Activated T-cell treated with anti-CD3 and anti-CD28 coated beads, Interleukin-2, amount 50 U/mL, for 72 hours (primary cell): ENCODE data around the gene ACYP2. TPM values are rescaled to one million over a fixed set of nuclear protein-coding genes. Genes with fewer than 3 reads are reported as not detected.
"Not testable (repeated sequence)": the region's sequence is repeated elsewhere in the genome, so short reads cannot be mapped to it uniquely, and the experiment has no call there.

Experiments used
- ATAC-seq, 2 donors: fragments of 150-1000 bp; cut with Tn5 transposase; replicated peaks in 1 of 2; 2 replicates each; pipeline ENCODE4 v1.10.0; 2021; ENCODE audit warnings: moderate library complexity in 2 of 2, mild to moderate bottlenecking in 1 of 2
- DNase-seq, 2 donors: peaks; one replicate each; pipeline ENCODE4 v3.0.0; 2021 to 2022; ENCODE audit warnings: mixed read lengths in 1 of 2
- H3K27ac Mint-ChIP-seq: one replicate; pipeline ENCODE4 v1.8.0; 2022; ENCODE audit warnings: mild to moderate bottlenecking, moderate library complexity, mixed read lengths
- H3K27me3 Mint-ChIP-seq: one replicate; pipeline ENCODE4 v1.8.0; 2022; ENCODE audit warnings: low read depth, mixed read lengths
- H3K36me3 Mint-ChIP-seq, 2 donors: one replicate each; pipeline ENCODE4 v1.8.0; 2022; ENCODE audit warnings: mixed read lengths in 2 of 2, mild to moderate bottlenecking in 1 of 2; ENCODE audit not compliant: insufficient read depth in 2 of 2
- H3K4me1 Mint-ChIP-seq: one replicate; pipeline ENCODE4 v1.8.0; 2022; ENCODE audit warnings: low read depth, mixed read lengths
- H3K4me3 Mint-ChIP-seq, 2 donors: one replicate each; pipeline ENCODE4 v1.8.0; 2022; ENCODE audit warnings: mild to moderate bottlenecking in 2 of 2, mixed read lengths in 2 of 2, moderate library complexity in 2 of 2
- H3K9me3 Mint-ChIP-seq, 2 donors: one replicate each; pipeline ENCODE4 v1.8.0; 2022; ENCODE audit warnings: mixed read lengths in 2 of 2
- total RNA-seq, 2 donors: library from RNA; stranded (reverse); gene quantifications; one replicate each; pipeline ENCODE4 v1.2.3, GENCODE V29; 2022

The ACYP2 gene
- 10 to 100 TPM in 1 of 2 donors, 1 to 10 TPM in 1; 9.6 to 10.8 TPM for total RNA-seq

GRCh38 chr2:54115284-54116137, at the start of gene ACYP2:
ACYP2 (plus strand) TSS chr2:54115615.
- peak within 1 kb of the TSS; percentile 88 to 94 for H3K4me3 Mint-ChIP-seq
- DNase-seq (peak; percentile 89 to 93), ATAC-seq (peak; percentile 89 to 92)
- peak within 1 kb of the TSS; percentile 95 for H3K27ac Mint-ChIP-seq
- H3K36me3 Mint-ChIP-seq = peaks cover 10 to 22% of the 10 kb centered on the region in 2 donors
- peaks cover 11% of the 10 kb centered on the region for H3K4me1 Mint-ChIP-seq
- H3K9me3 Mint-ChIP-seq = peaks cover 5 to 12% of the 10 kb centered on the region in 2 donors
- no peaks in the 10 kb centered on the region for H3K27me3 Mint-ChIP-seq

GRCh38 chr2:54065891-54066290, 49.5 kb upstream of the ACYP2 start:
- H3K27ac Mint-ChIP-seq = no peak overlapping the region
- H3K9me3 Mint-ChIP-seq = no peaks in the 10 kb centered on the region
- no peaks in the 10 kb centered on the region for H3K36me3 Mint-ChIP-seq
- peaks cover 9% of the 10 kb centered on the region for H3K4me1 Mint-ChIP-seq
- no peak overlapping the region for H3K4me3 Mint-ChIP-seq
- no peak for ATAC-seq
- no peaks in the 10 kb centered on the region for H3K27me3 Mint-ChIP-seq
- DNase-seq = no peak

GRCh38 chr2:54067851-54068375, 47.5 kb upstream of the ACYP2 start:
- no peak overlapping the region for H3K4me3 Mint-ChIP-seq
- DNase-seq (no peak), ATAC-seq (no peak)
- peaks cover 10% of the 10 kb centered on the region for H3K4me1 Mint-ChIP-seq
- no peaks in the 10 kb centered on the region for H3K27me3 Mint-ChIP-seq
- no peaks in the 10 kb centered on the region for H3K36me3 Mint-ChIP-seq
- H3K27ac Mint-ChIP-seq = no peak overlapping the region
- no peaks in the 10 kb centered on the region for H3K9me3 Mint-ChIP-seq

GRCh38 chr2:54072483-54072882, 42.9 kb upstream of the ACYP2 start:
- not testable (repeated sequence) for H3K4me1 Mint-ChIP-seq, H3K4me3 Mint-ChIP-seq, ATAC-seq, H3K27me3 Mint-ChIP-seq, H3K36me3 Mint-ChIP-seq, H3K27ac Mint-ChIP-seq, DNase-seq, H3K9me3 Mint-ChIP-seq

GRCh38 chr2:54073796-54074195, 41.6 kb upstream of the ACYP2 start:
- Mint-ChIP-seq H3K36me3 (no peaks in the 10 kb centered on the region), H3K4me1 (peaks cover 5% of the 10 kb centered on the region)
- ATAC-seq = peak; percentile 32 to 76

GRCh38 chr2:54074606-54075341, 40.6 kb upstream of the ACYP2 start:
- ATAC-seq = no peak
- Mint-ChIP-seq H3K27me3 (no peaks in the 10 kb centered on the region), H3K4me1 (peaks cover 5% of the 10 kb centered on the region), H3K9me3 (no peaks in the 10 kb centered on the region), H3K27ac (no peak overlapping the region), H3K36me3 (no peaks in the 10 kb centered on the region), H3K4me3 (no peak overlapping the region)
- DNase-seq = no peak

More at GRCh38 chr2:54073796-54074195, 41.6 kb upstream of the ACYP2 start:
- H3K4me3 Mint-ChIP-seq = no peak overlapping the region
- H3K27me3 Mint-ChIP-seq = no peaks in the 10 kb centered on the region
- no peaks in the 10 kb centered on the region for H3K9me3 Mint-ChIP-seq
- H3K27ac Mint-ChIP-seq = peak overlapping the region; percentile 63
- peak in 1 of 2 donors; percentile 4 for DNase-seq

- Mint-ChIP-seq H3K36me3 (no peaks in the 10 kb centered on the region), H3K9me3 (no peaks in the 10 kb centered on the region), H3K4me1 (peaks cover 2% of the 10 kb centered on the region), H3K4me3 (no peak overlapping the region), H3K27me3 (no peaks in the 10 kb centered on the region), H3K27ac (no peak overlapping the region)
- no peak for ATAC-seq
- DNase-seq = no peak
Observed at GRCh38 chr2:54076586-54076985, 38.8 kb upstream of the ACYP2 start.

GRCh38 chr2:54077088-54077900, 38.1 kb upstream of the ACYP2 start:
- DNase-seq (no peak), ATAC-seq (no peak)
- Mint-ChIP-seq H3K36me3 (no peaks in the 10 kb centered on the region), H3K4me1 (peaks cover 9% of the 10 kb centered on the region), H3K9me3 (no peaks in the 10 kb centered on the region), H3K27ac (no peak overlapping the region), H3K27me3 (no peaks in the 10 kb centered on the region), H3K4me3 (no peak overlapping the region)

- H3K36me3 Mint-ChIP-seq = no peaks in the 10 kb centered on the region
- H3K4me3 Mint-ChIP-seq = no peak overlapping the region
- no peaks in the 10 kb centered on the region for H3K27me3 Mint-ChIP-seq
- ATAC-seq = no peak
- no peak for DNase-seq
- H3K9me3 Mint-ChIP-seq = no peaks in the 10 kb centered on the region
- peaks cover 10% of the 10 kb centered on the region for H3K4me1 Mint-ChIP-seq
- H3K27ac Mint-ChIP-seq = no peak overlapping the region
Observed at GRCh38 chr2:54079331-54079730, 36.1 kb upstream of the ACYP2 start.

- Mint-ChIP-seq H3K27me3 (no peaks in the 10 kb centered on the region), H3K4me1 (peaks cover 10% of the 10 kb centered on the region), H3K27ac (peak overlapping the region; percentile 67), H3K9me3 (no peaks in the 10 kb centered on the region), H3K4me3 (peak overlapping the region in 1 of 2 donors; percentile 6), H3K36me3 (no peaks in the 10 kb centered on the region)
- ATAC-seq (peak; percentile 93 to 96), DNase-seq (peak; percentile 79)
Observed at GRCh38 chr2:54081574-54081973, 33.8 kb upstream of the ACYP2 start.

GRCh38 chr2:54083021-54083420, 32.4 kb upstream of the ACYP2 start:
- Mint-ChIP-seq H3K36me3 (no peaks in the 10 kb centered on the region), H3K4me1 (peaks cover 10% of the 10 kb centered on the region), H3K27ac (no peak overlapping the region), H3K27me3 (no peaks in the 10 kb centered on the region), H3K4me3 (no peak overlapping the region), H3K9me3 (no peaks in the 10 kb centered on the region)
- no peak for ATAC-seq
- no peak for DNase-seq

GRCh38 chr2:54083445-54083844, 32.0 kb upstream of the ACYP2 start:
- no peak for ATAC-seq
- Mint-ChIP-seq H3K9me3 (no peaks in the 10 kb centered on the region), H3K4me1 (peaks cover 10% of the 10 kb centered on the region), H3K27ac (no peak overlapping the region), H3K36me3 (no peaks in the 10 kb centered on the region), H3K27me3 (no peaks in the 10 kb centered on the region), H3K4me3 (no peak overlapping the region)
- no peak for DNase-seq
